A549 (cell line): ENCODE measurements around the gene TEX22. TPM values are rescaled to one million over a fixed set of nuclear protein-coding genes. Genes with fewer than 3 reads are reported as not detected.

Experiments
- ATAC-seq, 2 experiments: fragments of 200-7000 bp in 1 of 2; fragments of >200 bp in 1 of 2; cut with Nextera tagmentation in 1 of 2; cut with Tn5 transposase in 1 of 2; 3 replicates each; pipeline versions ENCODE4 v1.8.0 to v1.9.1; 2018 to 2020; ENCODE audit warnings: mild to moderate bottlenecking in 1 of 2, moderate library complexity in 1 of 2
- CTCF ChIA-PET: fragments of 300-600 bp; sonication (Branson Sonifier 250); formaldehyde crosslinking; extraction: SDS; loops from one replicate; lab custom pipeline; 2021; ENCODE audit warnings: antibody characterized with exemption, inconsistent platforms; lab: Yijun Ruan, JAX
- POLR2A ChIA-PET: fragments of 350-600 bp; formaldehyde crosslinking; extraction: SDS; loops from one replicate; lab custom pipeline; 2021; ENCODE audit warnings: antibody characterized with exemption, inconsistent platforms; lab: Yijun Ruan, JAX
- DNase-seq, 2 experiments: peaks; one replicate each; pipeline versions ENCODE4 v3.0.0 to v3.0.0-alpha.2; 2011 to 2016; ENCODE audit warnings: low read depth in 1 of 2, low spot score in 1 of 2
- FAIRE-seq: peaks from 2 replicates; lab custom pipeline; 2011; peaks lifted over from hg19 to GRCh38; lab: Jason Lieb, UNC
- H3K27ac ChIP-seq, 2 experiments: fragments of >200 bp; sonication (Bioruptor Twin); formaldehyde crosslinking; 3 replicates each; pipeline ENCODE4 v1.5.1; 2016 to 2017
- H3K4me1 ChIP-seq: fragments of >200 bp; sonication (Bioruptor Twin); formaldehyde crosslinking; 3 replicates; pipeline ENCODE4 v1.6.1; 2016
- H3K4me2 ChIP-seq: fragments of >200 bp; sonication (Bioruptor Twin); formaldehyde crosslinking; 3 replicates; pipeline ENCODE4 v1.6.1; 2016
- H3K4me3 ChIP-seq: fragments of >200 bp; sonication (Bioruptor Twin); formaldehyde crosslinking; 3 replicates; pipeline ENCODE4 v1.5.1; 2016
- H3K9me3 ChIP-seq: fragments of >200 bp; sonication (Bioruptor Twin); formaldehyde crosslinking; 3 replicates; pipeline ENCODE4 v1.6.1; 2016
- CHD2 ChIP-seq: fragments of 150-350 bp; IDR thresholded peaks from 2 replicates; pipeline ENCODE4 v1.6.1; 2014; ENCODE audit warnings: low read length; ENCODE audit not compliant: partially characterized antibody
- ESRRA ChIP-seq: fragments of 150-350 bp; IDR thresholded peaks from 2 replicates; pipeline ENCODE4 v1.6.1; 2014; ENCODE audit warnings: mild to moderate bottlenecking, low read length, borderline replicate concordance
- HEYL ChIP-seq: fragments of 250-450 bp; sonication (Bioruptor Pico); IDR thresholded peaks from 2 replicates; pipeline ENCODE4 v1.8.0; 2021; ENCODE audit warnings: mild to moderate bottlenecking, moderate library complexity
- MAFK ChIP-seq: fragments of 450-650 bp; IDR thresholded peaks from 2 replicates; pipeline ENCODE4 v1.6.1; 2014; ENCODE audit not compliant: partially characterized antibody
- NR3C1 ChIP-seq: fragments of >200 bp; sonication (Bioruptor Twin); formaldehyde crosslinking; IDR thresholded peaks from 3 replicates; pipeline ENCODE4 v1.6.1; 2017
- PHF8 ChIP-seq: fragments of 200-600 bp; sonication (generic); IDR thresholded peaks from 2 replicates; pipeline ENCODE4 v1.6.1; 2016; ENCODE audit warnings: low read depth, mild to moderate bottlenecking, antibody characterized with exemption, moderate library complexity, borderline replicate concordance
- POLR2A ChIP-seq: IDR thresholded peaks from 2 replicates; pipeline ENCODE4 v1.6.1; 2012; ENCODE audit warnings: mild to moderate bottlenecking, low read length
- RCOR1 ChIP-seq: fragments of 150-350 bp; IDR thresholded peaks from 2 replicates; pipeline ENCODE4 v1.6.1; 2014; ENCODE audit warnings: antibody characterized with exemption, low read length, low read depth
- ZFP36 ChIP-seq: fragments of 450-650 bp; IDR thresholded peaks from 2 replicates; pipeline ENCODE4 v1.6.1; 2014; ENCODE audit warnings: borderline replicate concordance; ENCODE audit not compliant: partially characterized antibody
- WGBS: methylation state at CpG from one replicate; pipeline ENCODE4 v1.1.6; 2017; ENCODE audit errors: missing lambda C conversion rate; 5-methylcytosine and 5-hydroxymethylcytosine counted together
- polyA plus RNA-seq, 4 experiments: library from polyadenylated mRNA; depleted of rRNA in 3 of 4; stranded (reverse); fragments of >200 nt; fragmentation: RNase III in 1 of 4; extraction: RNeasy Plus Mini Kit Qiagen cat#74134 plus additional on column Dnase treatment in 1 of 4; gene quantifications; 2 replicates in 3 of 4; 3 replicates in 1 of 4; pipeline ENCODE4 v1.2.3, GENCODE V29; 2011 to 2017
- TF ChIP-seq, protein P1 (sequence below): fragments of 250-450 bp; sonication (Bioruptor Pico); IDR thresholded peaks from 2 replicates; pipeline ENCODE4 v1.5.0; 2021; ENCODE audit warnings: mild to moderate bottlenecking, moderate library complexity, borderline replicate concordance
- TF ChIP-seq, protein P2 (sequence below): IDR thresholded peaks from 2 replicates; pipeline ENCODE4 v1.6.1; 2012; ENCODE audit warnings: low read depth, borderline replicate concordance
- TF ChIP-seq, protein P3 (sequence below): fragments of 450-650 bp; IDR thresholded peaks from 2 replicates; pipeline ENCODE4 v1.6.1; 2014; ENCODE audit warnings: antibody characterized with exemption
- TF ChIP-seq, protein P4 (sequence below): fragments of >200 bp; sonication (Bioruptor Twin); formaldehyde crosslinking; IDR thresholded peaks from 3 replicates; pipeline ENCODE4 v1.6.1; 2016

The TEX22 gene
- polyA plus RNA-seq, 2 of the 4 experiments (the other 2 are of a cell fraction), result 0.06 to 0.23 TPM

DNA sequence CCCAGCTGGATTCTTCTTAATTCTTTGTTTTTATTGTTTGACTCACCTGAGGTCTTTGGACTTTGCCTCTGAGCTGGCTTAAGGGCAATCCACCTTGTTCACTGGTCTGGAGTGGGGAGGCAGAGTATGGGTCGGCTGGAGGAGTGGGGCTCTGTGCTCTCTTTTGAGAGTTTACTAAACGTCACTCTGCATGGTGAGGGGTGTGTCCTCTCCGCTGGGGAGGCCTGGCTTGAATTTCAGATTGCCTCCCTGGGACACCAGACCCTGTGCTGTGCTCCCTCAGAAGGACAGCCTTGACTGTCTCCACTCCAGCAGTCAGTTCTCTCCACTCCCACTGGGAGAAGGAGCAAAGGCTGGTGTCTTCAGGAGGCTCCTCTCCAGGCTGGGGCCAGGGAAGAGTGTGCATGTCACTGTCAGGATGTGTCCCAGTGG lies 19.4 kb downstream of the TEX22 start (continued):
- TF ChIP-seq, protein P1, sequence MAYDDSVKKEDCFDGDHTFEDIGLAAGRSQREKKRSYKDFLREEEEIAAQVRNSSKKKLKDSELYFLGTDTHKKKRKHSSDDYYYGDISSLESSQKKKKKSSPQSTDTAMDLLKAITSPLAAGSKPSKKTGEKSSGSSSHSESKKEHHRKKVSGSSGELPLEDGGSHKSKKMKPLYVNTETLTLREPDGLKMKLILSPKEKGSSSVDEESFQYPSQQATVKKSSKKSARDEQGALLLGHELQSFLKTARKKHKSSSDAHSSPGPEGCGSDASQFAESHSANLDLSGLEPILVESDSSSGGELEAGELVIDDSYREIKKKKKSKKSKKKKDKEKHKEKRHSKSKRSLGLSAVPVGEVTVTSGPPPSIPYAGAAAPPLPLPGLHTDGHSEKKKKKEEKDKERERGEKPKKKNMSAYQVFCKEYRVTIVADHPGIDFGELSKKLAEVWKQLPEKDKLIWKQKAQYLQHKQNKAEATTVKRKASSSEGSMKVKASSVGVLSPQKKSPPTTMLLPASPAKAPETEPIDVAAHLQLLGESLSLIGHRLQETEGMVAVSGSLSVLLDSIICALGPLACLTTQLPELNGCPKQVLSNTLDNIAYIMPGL (CRISPR knock-in tag), result no peak
- TF ChIP-seq POLR2A, result no peak
- TF ChIP-seq NR3C1, result no peak
- TF ChIP-seq, protein P2, sequence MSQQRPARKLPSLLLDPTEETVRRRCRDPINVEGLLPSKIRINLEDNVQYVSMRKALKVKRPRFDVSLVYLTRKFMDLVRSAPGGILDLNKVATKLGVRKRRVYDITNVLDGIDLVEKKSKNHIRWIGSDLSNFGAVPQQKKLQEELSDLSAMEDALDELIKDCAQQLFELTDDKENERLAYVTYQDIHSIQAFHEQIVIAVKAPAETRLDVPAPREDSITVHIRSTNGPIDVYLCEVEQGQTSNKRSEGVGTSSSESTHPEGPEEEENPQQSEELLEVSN, result no peak
- TF ChIP-seq ZFP36, result no peak
- TF ChIP-seq, protein P3, sequence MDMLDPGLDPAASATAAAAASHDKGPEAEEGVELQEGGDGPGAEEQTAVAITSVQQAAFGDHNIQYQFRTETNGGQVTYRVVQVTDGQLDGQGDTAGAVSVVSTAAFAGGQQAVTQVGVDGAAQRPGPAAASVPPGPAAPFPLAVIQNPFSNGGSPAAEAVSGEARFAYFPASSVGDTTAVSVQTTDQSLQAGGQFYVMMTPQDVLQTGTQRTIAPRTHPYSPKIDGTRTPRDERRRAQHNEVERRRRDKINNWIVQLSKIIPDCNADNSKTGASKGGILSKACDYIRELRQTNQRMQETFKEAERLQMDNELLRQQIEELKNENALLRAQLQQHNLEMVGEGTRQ, result no peak
- TF ChIP-seq ESRRA, result no peak
- TF ChIP-seq CHD2, result no peak

DNA sequence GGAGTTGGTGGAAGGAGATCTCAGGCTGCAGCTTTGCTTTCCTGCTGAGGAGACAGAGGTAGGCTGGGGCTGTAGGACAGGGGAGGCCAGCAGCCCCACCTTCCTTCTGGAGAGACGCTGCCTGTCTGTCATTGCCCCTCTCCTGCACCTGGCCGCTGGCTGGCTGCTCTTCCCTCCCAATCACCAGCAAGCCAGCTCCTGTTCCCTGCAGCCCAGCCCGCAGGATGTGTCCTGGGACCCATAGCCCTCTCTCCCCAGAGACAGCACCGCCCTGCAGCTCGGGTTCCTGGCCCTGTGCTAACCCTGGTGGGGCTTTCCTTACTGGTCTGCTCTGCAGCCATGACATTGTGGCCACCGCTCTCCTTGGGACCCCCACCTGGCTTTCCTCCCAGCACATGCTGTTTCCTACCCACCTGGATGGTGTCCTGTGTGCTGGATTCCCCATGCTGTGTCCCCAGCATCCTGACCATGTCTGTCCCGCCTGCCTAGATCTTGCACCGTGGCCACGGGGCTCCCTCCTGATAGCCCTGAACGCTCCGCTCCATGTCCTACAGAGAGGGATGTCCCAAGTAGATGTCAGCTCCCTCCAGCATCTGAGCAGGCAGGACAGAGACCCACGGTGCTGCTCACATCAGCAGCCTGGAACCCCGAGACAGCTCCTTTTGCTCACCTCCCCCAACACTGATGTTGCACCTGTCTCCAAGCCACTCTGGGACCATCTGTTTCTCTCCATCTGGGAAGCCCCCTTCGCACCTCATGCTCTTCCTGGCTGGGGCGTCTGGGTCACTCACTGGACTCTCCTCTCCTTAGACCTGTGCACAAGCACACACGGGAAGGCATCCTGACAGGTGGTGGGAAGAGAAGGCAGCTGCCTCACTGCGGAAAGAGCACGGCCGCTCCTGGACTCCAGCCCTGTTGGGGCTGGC lies 20.2 kb downstream of the TEX22 start:
- Histone ChIP-seq H3K27ac (peak overlapping the region; percentile 99 to 100), H3K4me1 (peaks cover 24% of the 10 kb centered on the region; the same call in 2 of the 3 replicates), H3K9me3 (no peaks in the 10 kb centered on the region), H3K4me3 (peak overlapping the region; percentile 97), H3K4me2 (peak overlapping the region; percentile 94)
- 92% methylated on average over 16 of the region's 19 CpGs for WGBS
- DNase-seq (no peak), FAIRE-seq (no peak), ATAC-seq (no peak)
- TF ChIP-seq HEYL (CRISPR knock-in tag) (no peak), MAFK (no peak)
- TF ChIP-seq, protein P4, sequence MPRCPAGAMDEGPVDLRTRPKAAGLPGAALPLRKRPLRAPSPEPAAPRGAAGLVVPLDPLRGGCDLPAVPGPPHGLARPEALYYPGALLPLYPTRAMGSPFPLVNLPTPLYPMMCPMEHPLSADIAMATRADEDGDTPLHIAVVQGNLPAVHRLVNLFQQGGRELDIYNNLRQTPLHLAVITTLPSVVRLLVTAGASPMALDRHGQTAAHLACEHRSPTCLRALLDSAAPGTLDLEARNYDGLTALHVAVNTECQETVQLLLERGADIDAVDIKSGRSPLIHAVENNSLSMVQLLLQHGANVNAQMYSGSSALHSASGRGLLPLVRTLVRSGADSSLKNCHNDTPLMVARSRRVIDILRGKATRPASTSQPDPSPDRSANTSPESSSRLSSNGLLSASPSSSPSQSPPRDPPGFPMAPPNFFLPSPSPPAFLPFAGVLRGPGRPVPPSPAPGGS, result no peak
- POLR2A ChIA-PET, result no interaction called here
- CTCF ChIA-PET, result interaction anchor here (0.8 to 2.5 kb wide), 6 partner anchors 9 to 110 kb away, joined by 3 to 15 read pairs (median 4); no protein-coding TSS in a partner anchor

- no peak for DNase-seq
- peak within 1 kb of the TSS; percentile 94 for H3K4me2 ChIP-seq
- FAIRE-seq, result no peak
- ChIA-PET CTCF (interaction anchor here (0.6 to 1.6 kb wide), 2 partner anchors 44 to 49 kb away, joined by 3 to 4 read pairs; no protein-coding TSS in a partner anchor), POLR2A (no interaction called here)
- H3K4me3 ChIP-seq, result peak within 1 kb of the TSS; percentile 97
- WGBS, result 49% methylated on average over 10 of the region's 96 CpGs
- no peaks in the 10 kb centered on the region for H3K9me3 ChIP-seq
- peaks cover 24% of the 10 kb centered on the region; the same call in 2 of the 3 replicates for H3K4me1 ChIP-seq
- peak; percentile 40 to 54; a peak in 5 of 6 replicates for ATAC-seq
- TF ChIP-seq PHF8 (0 out of 2 replicates have a peak, but pooled peaks have one; percentile 22), RCOR1 (no peak), POLR2A (peak; percentile 41)
- H3K27ac ChIP-seq, result peak within 1 kb of the TSS; percentile 99 to 100
These were observed 21.1 kb downstream of the TEX22 start, which contains the start of gene MTA1 for GRCh38 chr14:105419195-105420091. Gene MTA1 (plus strand): TSS chr14:105419827. CDS start chr14:105420036, 209 bp downstream.
